LNCaP clone FGC (cell line): ENCODE measurements around the gene CD4.

Experiments used
- DNase-seq: peaks from one replicate; pipeline ENCODE4 v3.0.0-alpha.2; 2011; ENCODE audit warnings: low read depth
- H3K4me3 ChIP-seq: 2 replicates; pipeline ENCODE4 v1.5.1; 2011; ENCODE audit warnings: mild to moderate bottlenecking, low read depth, low read length, control low read depth
- CTCF ChIP-seq: IDR thresholded peaks from 2 replicates; pipeline ENCODE4 v1.5.1; 2012; ENCODE audit warnings: mild to moderate bottlenecking; ENCODE audit not compliant: control insufficient read depth, insufficient read depth; ENCODE audit errors: extremely low read depth

CD4 gene

GRCh38 chr12:6770094-6770493 lies 19.2 kb upstream of the CD4 start:
- no peak for TF ChIP-seq CTCF
- H3K4me3 ChIP-seq, result no peak overlapping the region
- no peak for DNase-seq

GRCh38 chr12:6770600-6770999 lies 18.7 kb upstream of the CD4 start:
- no peak overlapping the region for H3K4me3 ChIP-seq
- no peak for DNase-seq
- no peak for TF ChIP-seq CTCF

GRCh38 chr12:6771091-6771495 lies 18.2 kb upstream of the CD4 start:
- DNase-seq, result no peak
- no peak for TF ChIP-seq CTCF
- no peak overlapping the region for H3K4me3 ChIP-seq

- no peak for TF ChIP-seq CTCF
- DNase-seq, result no peak
- H3K4me3 ChIP-seq, result no peak overlapping the region
Observed at GRCh38 chr12:6771509-6772330, 17.6 kb upstream of the CD4 start.

GRCh38 chr12:6772331-6772695 lies 17.0 kb upstream of the CD4 start, which contains the start of gene LAG3:
LAG3 (plus strand) TSS chr12:6772520; CDS start chr12:6772853, 333 bp downstream.
- DNase-seq, result no peak
- H3K4me3 ChIP-seq, result no peak within 1 kb of the TSS
- TF ChIP-seq CTCF, result no peak

GRCh38 chr12:6772726-6773589 lies 16.4 kb upstream of the CD4 start:
- H3K4me3 ChIP-seq, result no peak overlapping the region
- no peak for DNase-seq
- TF ChIP-seq CTCF, result no peak
